HT-29 (cell line): ENCODE results near the gene OPCML. TPM values are rescaled to one million over a fixed set of nuclear protein-coding genes. Genes with fewer than 3 reads are reported as not detected.

Experiments
- DNase-seq: peaks from one replicate; pipeline ENCODE4 v3.0.0-alpha.2; 2015; ENCODE audit warnings: low spot score
- total RNA-seq: library from RNA; depleted of rRNA; stranded (reverse); fragments of >200 nt; shearing (Covaris generic); gene quantifications from 2 replicates; pipeline ENCODE4 v1.2.3, GENCODE V29; 2014

The OPCML gene
- total RNA-seq, 1 experiment from 2014 or later = not detected

GRCh38 chr11:133134314-133135173 is 397.8 kb downstream of the OPCML start:
- peak; percentile 88 for DNase-seq

GRCh38 chr11:133133606-133134005 is 398.7 kb downstream of the OPCML start:
- no peak for DNase-seq

GRCh38 chr11:133133050-133133449 is 399.3 kb downstream of the OPCML start:
- no peak for DNase-seq

- DNase-seq = no peak
Measured at GRCh38 chr11:133127741-133128140, 404.6 kb downstream of the OPCML start.

GRCh38 chr11:133123796-133124195 is 408.5 kb downstream of the OPCML start:
- no peak for DNase-seq

- DNase-seq = no peak
Measured at GRCh38 chr11:133123366-133123765, 408.9 kb downstream of the OPCML start.

- no peak for DNase-seq
Measured at GRCh38 chr11:133122256-133122655, 410.0 kb downstream of the OPCML start.

GRCh38 chr11:133118563-133119268 is 413.6 kb downstream of the OPCML start:
- DNase-seq = no peak

- DNase-seq = no peak
Measured at GRCh38 chr11:133115099-133115498, 417.2 kb downstream of the OPCML start.

- DNase-seq = no peak
Measured at GRCh38 chr11:133107763-133108162, 424.5 kb downstream of the OPCML start.

GRCh38 chr11:133107136-133107535 is 425.2 kb downstream of the OPCML start:
- DNase-seq = no peak

- no peak for DNase-seq
Measured at GRCh38 chr11:133106417-133106816, 425.9 kb downstream of the OPCML start.

GRCh38 chr11:133104009-133104744 is 428.1 kb downstream of the OPCML start:
- no peak for DNase-seq

GRCh38 chr11:133096981-133097380 is 435.3 kb downstream of the OPCML start:
- DNase-seq = no peak

- DNase-seq = no peak
Measured at GRCh38 chr11:133086518-133086917, 445.8 kb downstream of the OPCML start.

- no peak for DNase-seq
Measured at GRCh38 chr11:133082841-133083488, 449.3 kb downstream of the OPCML start.

- no peak for DNase-seq
Measured at GRCh38 chr11:133082453-133082781, 449.9 kb downstream of the OPCML start.

GRCh38 chr11:133081730-133082452 is 450.4 kb downstream of the OPCML start:
- DNase-seq = no peak

- DNase-seq = peak; percentile 9
Measured at GRCh38 chr11:133081020-133081419, 451.3 kb downstream of the OPCML start.

- peak; percentile 71 for DNase-seq
Measured at GRCh38 chr11:133078591-133079404, 453.5 kb downstream of the OPCML start.
